Hematopoietic multipotent progenitor cell treated with erythropoietin and hydrocortisone succinate and interleukin-3 and kit ligand, for 4 days (in vitro differentiated cells): ENCODE measurements around the gene UNK.
A peak's percentile ranks its signal among the peaks of the same experiment; 100 is the strongest.
"Not testable (repeated sequence)": the region's sequence is repeated elsewhere in the genome, so short reads cannot be mapped to it uniquely, and the experiment has no call there.

Source experiments
- DNase-seq: peaks from one replicate; pipeline ENCODE4 v3.0.0-alpha.2; 2015

Gene UNK

GRCh38 chr17:75807861-75808260 is 23.3 kb downstream of the UNK start:
- DNase-seq: no peak

- no peak for DNase-seq
Measured at GRCh38 chr17:75808549-75808904, 23.9 kb downstream of the UNK start.

- no peak for DNase-seq
Measured at GRCh38 chr17:75808905-75809621, 24.5 kb downstream of the UNK start.

- DNase-seq: no peak
Measured at GRCh38 chr17:75809631-75810111, 25.1 kb downstream of the UNK start.

- no peak for DNase-seq
Measured at GRCh38 chr17:75810216-75810615, 25.6 kb downstream of the UNK start.

GRCh38 chr17:75810756-75811155 is 26.1 kb downstream of the UNK start:
- DNase-seq: not testable (repeated sequence)

- DNase-seq: no peak
Measured at GRCh38 chr17:75811174-75811573, 26.6 kb downstream of the UNK start.

- no peak for DNase-seq
Measured at GRCh38 chr17:75812096-75813013, 27.7 kb downstream of the UNK start.

- no peak for DNase-seq
Measured at GRCh38 chr17:75813081-75814020, 28.7 kb downstream of the UNK start.

- DNase-seq: no peak
Measured at GRCh38 chr17:75814021-75814395, 29.4 kb downstream of the UNK start.

- DNase-seq: no peak
Measured at GRCh38 chr17:75814900-75815373, 30.3 kb downstream of the UNK start.

GRCh38 chr17:75815399-75815798 is 30.8 kb downstream of the UNK start:
- DNase-seq: no peak

- DNase-seq: no peak
Measured at GRCh38 chr17:75816693-75817092, 32.1 kb downstream of the UNK start.

- no peak for DNase-seq
Measured at GRCh38 chr17:75817571-75817970, 33.0 kb downstream of the UNK start.

- DNase-seq: no peak
Measured at GRCh38 chr17:75818326-75818885, 33.8 kb downstream of the UNK start.

- DNase-seq: no peak
Measured at GRCh38 chr17:75819116-75819515, 34.5 kb downstream of the UNK start.

- no peak for DNase-seq
Measured at GRCh38 chr17:75819678-75820077, 35.1 kb downstream of the UNK start.

- DNase-seq: no peak
Measured at GRCh38 chr17:75820094-75821080, 35.8 kb downstream of the UNK start.

- no peak for DNase-seq
Measured at GRCh38 chr17:75821552-75821951, 36.9 kb downstream of the UNK start.

GRCh38 chr17:75822119-75822799 is 37.7 kb downstream of the UNK start:
- peak; percentile 45 for DNase-seq

GRCh38 chr17:75822800-75823166 is 38.2 kb downstream of the UNK start:
- DNase-seq: no peak
